ENCODE data around the gene PRKCA. TPM values are rescaled to one million over a fixed set of nuclear protein-coding genes. Genes with fewer than 3 reads are reported as not detected.
A peak's percentile ranks its signal among the peaks of the same experiment; 100 is the strongest.

Gene PRKCA
- total and polyA plus RNA-seq, 2 of the 13 experiments (the other 11 are each of a cell fraction or from before 2014, with no cell fraction given): 18.5 to 21.5 TPM

DNA sequence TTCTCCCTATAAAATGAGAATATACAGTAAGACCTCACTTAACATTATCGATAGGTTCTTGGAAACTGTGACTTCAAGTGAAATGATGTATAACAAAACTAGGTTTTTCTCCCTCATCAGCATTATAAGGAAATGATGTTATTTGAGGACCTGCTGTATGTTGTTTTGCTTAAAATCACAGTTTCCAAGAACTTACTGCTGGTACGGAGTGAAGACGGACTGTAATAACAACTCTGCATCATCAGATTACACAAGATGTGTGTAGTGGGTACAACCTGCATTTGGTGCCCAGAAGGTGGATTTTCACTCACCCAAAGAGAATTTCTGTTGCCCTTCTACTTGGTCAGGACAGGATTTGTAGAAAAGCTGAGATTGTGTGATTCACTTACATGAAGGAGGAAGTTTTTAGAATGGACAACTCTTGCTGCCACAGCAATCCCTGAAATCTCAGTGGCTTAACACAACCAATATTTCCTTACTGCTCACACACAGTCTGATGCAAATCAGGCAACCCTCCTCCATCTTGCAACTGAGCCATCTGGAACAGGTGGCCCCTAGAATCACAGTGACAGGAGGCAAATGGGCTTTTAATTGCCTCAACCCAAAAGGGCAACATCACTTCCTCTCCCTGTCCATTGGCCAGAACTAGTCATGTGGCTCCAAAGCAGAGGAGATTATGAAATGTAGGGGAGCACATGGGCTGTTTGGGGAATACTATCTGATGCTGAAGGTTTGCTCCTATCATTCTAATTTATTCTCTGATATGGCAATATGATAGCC, 464.9 kb downstream of the PRKCA start:
- H3K4me3 ChIP-seq (replicated peaks in 1 of 3; ENCODE audit: insufficient read depth in 1 of 3, low read depth in 2 of 3, low read length in 3 of 3): no peak overlapping the region
- no TSS peak for BruUV-seq (replicated peaks)
- in situ Hi-C loops (cut with HindIII; ENCODE audit: extremely low pct_ligation_motif_present, low pct_unique_long_range_greater_than_20kb): no loop called here
- FAIRE-seq: no peak
- no peak overlapping the region for H3K4me2 ChIP-seq (ENCODE audit: low read depth, low read length)
- H3K27ac ChIP-seq (ENCODE audit: extremely low read length, insufficient read depth, low read length): no peak overlapping the region
- no peaks in the 10 kb centered on the region for H3K9me3 ChIP-seq (ENCODE audit: low read length)
- WGBS (ENCODE audit: low lambda C conversion rate): over 99% methylated on average over 3 of the region's 3 CpGs
- DNase-seq (ENCODE audit: low spot score): no peak
- no peak for ATAC-seq
- no peaks in the 10 kb centered on the region for H4K20me1 ChIP-seq (ENCODE audit: insufficient read depth, low read length)
- H3K4me1 ChIP-seq (ENCODE audit: insufficient read depth, low read length): no peaks in the 10 kb centered on the region
- H3K27me3 ChIP-seq (ENCODE audit: control insufficient read depth in 1 of 2, insufficient read depth in 2 of 2, low read length in 2 of 2): no peaks in the 10 kb centered on the region
- ChIA-PET POLR2A (no interaction called here), CTCF (ENCODE audit: low intra/inter-chr PET ratio, low total read pairs) (no interaction called here)
- no peak overlapping the region for H3K9ac ChIP-seq (ENCODE audit: insufficient read depth, low read depth, low read length)
- no peak for TF ChIP-seq PHF5A (CRISPR knock-in tag; IDR thresholded peaks at IDR 0.05; ENCODE audit: low read depth, unreplicated experiment)
- TF ChIP-seq MAFF (IDR thresholded peaks at IDR 0.05; ENCODE audit: low read depth, low read length): peak; percentile 21; the same call in 1 of the 2 replicates
- no peak for TF ChIP-seq EZH2 (conservative IDR thresholded peaks at IDR 0.05; ENCODE audit: low read depth, low read length)
- TF ChIP-seq MAFK (conservative IDR thresholded peaks at IDR 0.05 in 1 of 2, IDR thresholded peaks at IDR 0.05 in 1 of 2; ENCODE audit: low read length in 2 of 2): peak in 1 of 2 experiments; percentile 49; a peak in 1 of 4 replicates
- no peak for TF ChIP-seq RORA (CRISPR knock-in tag; IDR thresholded peaks at IDR 0.05)
- 0 out of 5 replicates have a peak, but pooled peaks cover 1 to 7% of the 10 kb centered on the region in 2 experiments for H3K36me3 ChIP-seq (replicated peaks in 1 of 2; ENCODE audit: control insufficient read depth in 1 of 2, insufficient read depth in 2 of 2, low read length in 2 of 2)
- H2AFZ ChIP-seq (ENCODE audit: low read length): no peak overlapping the region
- no peaks in the 10 kb centered on the region for H3K79me2 ChIP-seq (ENCODE audit: insufficient read depth, low read length)
- intact Hi-C loops (cut with micrococcal nuclease; ENCODE audit: unreplicated experiment): no loop called here

DNA sequence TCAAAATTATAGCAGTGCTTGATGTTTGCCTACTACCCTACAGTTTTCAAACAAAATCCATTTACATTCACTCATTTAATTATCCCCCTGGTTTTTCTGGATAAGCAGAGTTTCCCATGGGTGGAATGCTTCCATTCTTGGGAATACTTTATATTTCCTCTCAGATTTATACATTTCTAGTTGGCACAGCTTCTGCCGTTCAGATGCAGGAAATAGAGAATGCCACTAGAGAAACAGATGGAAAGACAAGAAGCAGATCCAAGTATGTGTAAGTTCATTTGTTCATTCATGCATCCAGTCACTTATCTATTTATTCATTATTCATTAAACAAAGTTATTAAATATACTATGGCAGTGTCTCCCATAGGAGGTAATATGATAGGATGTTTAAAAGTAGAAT, 467.5 kb downstream of the PRKCA start:
- in situ Hi-C loops (cut with HindIII; ENCODE audit: extremely low pct_ligation_motif_present, low pct_unique_long_range_greater_than_20kb): no loop called here
- H3K4me1 ChIP-seq (ENCODE audit: insufficient read depth, low read length): no peaks in the 10 kb centered on the region
- TF ChIP-seq RBM39 (IDR thresholded peaks at IDR 0.05; ENCODE audit: low read depth, low read length, poor library complexity, severe bottlenecking): no peak
- TF ChIP-seq PITX1 (CRISPR knock-in tag; IDR thresholded peaks at IDR 0.05): no peak
- no peak for TF ChIP-seq ZSCAN9 (CRISPR knock-in tag; IDR thresholded peaks at IDR 0.05; ENCODE audit: borderline replicate concordance)
- TF ChIP-seq ZFAT (CRISPR knock-in tag; conservative IDR thresholded peaks at IDR 0.05): no peak
- no peak for TF ChIP-seq GFI1 (CRISPR knock-in tag; IDR thresholded peaks at IDR 0.05; ENCODE audit: borderline replicate concordance)
- no peak overlapping the region for H2AFZ ChIP-seq (ENCODE audit: low read length)
- no peak overlapping the region for H3K4me3 ChIP-seq (replicated peaks in 1 of 3; ENCODE audit: insufficient read depth in 1 of 3, low read depth in 2 of 3, low read length in 3 of 3)
- BruUV-seq (replicated peaks): no TSS peak
- no peak overlapping the region for H3K4me2 ChIP-seq (ENCODE audit: low read depth, low read length)
- ChIA-PET POLR2A (no interaction called here), CTCF (ENCODE audit: low intra/inter-chr PET ratio, low total read pairs) (no interaction called here)
- FAIRE-seq: no peak
- H3K27me3 ChIP-seq (ENCODE audit: control insufficient read depth in 1 of 2, insufficient read depth in 2 of 2, low read length in 2 of 2): no peaks in the 10 kb centered on the region; a peak in 1 of 5 replicates
- DNase-seq (ENCODE audit: low spot score): no peak
- H3K79me2 ChIP-seq (ENCODE audit: insufficient read depth, low read length): no peaks in the 10 kb centered on the region
- whole genome bisulfite sequencing (ENCODE audit: low lambda C conversion rate): 92% methylated on average over 1 of the region's 1 CpG
- H3K36me3 ChIP-seq (replicated peaks in 1 of 2; ENCODE audit: control insufficient read depth in 1 of 2, insufficient read depth in 2 of 2, low read length in 2 of 2): peaks cover 3 to 20% of the 10 kb centered on the region in 2 experiments; a peak in 4 of 5 replicates
- ATAC-seq: no peak
- H3K9ac ChIP-seq (ENCODE audit: insufficient read depth, low read depth, low read length): no peak overlapping the region
- no peak overlapping the region for H3K27ac ChIP-seq (ENCODE audit: extremely low read length, insufficient read depth, low read length)
- no peaks in the 10 kb centered on the region for H4K20me1 ChIP-seq (ENCODE audit: insufficient read depth, low read length)
- intact Hi-C loops (cut with micrococcal nuclease; ENCODE audit: unreplicated experiment): no loop called here
- no peaks in the 10 kb centered on the region for H3K9me3 ChIP-seq (ENCODE audit: low read length)

Data from HepG2 (cell line).